ENCODE data around the gene NDST4.

The NDST4 gene

GRCh38 chr4:114941503-114941902 is 171.9 kb downstream of the NDST4 start:
- H3K27ac ChIP-seq, result no peak overlapping the region
- no peak for TF ChIP-seq CTCF (IDR thresholded peaks at IDR 0.05)
- no peak for TF ChIP-seq ZFX (IDR thresholded peaks at IDR 0.05; ENCODE audit: borderline replicate concordance)

- H3K27ac ChIP-seq, result no peak overlapping the region
- no peak for TF ChIP-seq CTCF (IDR thresholded peaks at IDR 0.05)
- TF ChIP-seq ZFX (IDR thresholded peaks at IDR 0.05; ENCODE audit: borderline replicate concordance), result no peak
Observed at GRCh38 chr4:114927881-114928280, 185.5 kb downstream of the NDST4 start.

GRCh38 chr4:114926583-114926982 is 186.8 kb downstream of the NDST4 start:
- TF ChIP-seq ZFX (IDR thresholded peaks at IDR 0.05; ENCODE audit: borderline replicate concordance) (no peak), CTCF (IDR thresholded peaks at IDR 0.05) (no peak)
- no peak overlapping the region for H3K27ac ChIP-seq

- H3K27ac ChIP-seq, result no peak overlapping the region
Observed at GRCh38 chr4:114924311-114924710, 189.1 kb downstream of the NDST4 start.

GRCh38 chr4:114922592-114922933 is 190.9 kb downstream of the NDST4 start:
- no peak for TF ChIP-seq CTCF (IDR thresholded peaks at IDR 0.05)
- no peak overlapping the region for H3K27ac ChIP-seq

More at GRCh38 chr4:114924311-114924710, 189.1 kb downstream of the NDST4 start:
- TF ChIP-seq CTCF (IDR thresholded peaks at IDR 0.05), result no peak
- TF ChIP-seq ZFX (IDR thresholded peaks at IDR 0.05; ENCODE audit: borderline replicate concordance), result no peak

- H3K27ac ChIP-seq, result no peak overlapping the region
- TF ChIP-seq CTCF (IDR thresholded peaks at IDR 0.05) (no peak), ZFX (IDR thresholded peaks at IDR 0.05; ENCODE audit: borderline replicate concordance) (no peak)
Observed at GRCh38 chr4:114921790-114922591, 191.4 kb downstream of the NDST4 start.

GRCh38 chr4:114921191-114921590 is 192.2 kb downstream of the NDST4 start:
- no peak overlapping the region for H3K27ac ChIP-seq
- TF ChIP-seq ZFX (IDR thresholded peaks at IDR 0.05; ENCODE audit: borderline replicate concordance) (no peak), CTCF (IDR thresholded peaks at IDR 0.05) (no peak)
